ENCODE results near the gene PRRT1B. TPM values are rescaled to one million over a fixed set of nuclear protein-coding genes. Genes with fewer than 3 reads are reported as not detected.
A peak's percentile ranks its signal among the peaks of the same experiment; 100 is the strongest.

PRRT1B gene
- total RNA-seq, 1 experiment from 2014 or later, result 1.2 TPM

GRCh38 chr9:131555841-131556673, 10.7 kb downstream of the PRRT1B start:
- ChIA-PET CTCF (no interaction called here), POLR2A (interaction anchor here (0.5 to 1.5 kb wide), 2 partner anchors 10 to 173 kb away, joined by 3 to 4 read pairs; no protein-coding TSS in a partner anchor)
- ATAC-seq (no peak), DNase-seq (ENCODE audit: low spot score) (no peak)
- peaks cover 2% of the 10 kb centered on the region; the same call in 1 of the 2 replicates for H3K36me3 Mint-ChIP-seq
- peaks cover 3% of the 10 kb centered on the region; the same call in 1 of the 2 replicates for H3K4me1 Mint-ChIP-seq
- peaks cover 18% of the 10 kb centered on the region for H3K9me3 Mint-ChIP-seq
- peak overlapping the region; percentile 20 for H3K4me3 Mint-ChIP-seq
- TF ChIP-seq GABPB1 (CRISPR knock-in tag; IDR thresholded peaks at IDR 0.05) (no peak), CDX4 (CRISPR knock-in tag; IDR thresholded peaks at IDR 0.05; ENCODE audit: borderline replicate concordance) (no peak), ZNF232 (CRISPR knock-in tag; IDR thresholded peaks at IDR 0.05) (no peak), ZNF512 (CRISPR knock-in tag; IDR thresholded peaks at IDR 0.05; ENCODE audit: borderline replicate concordance) (no peak), ZNF219 (CRISPR knock-in tag; IDR thresholded peaks at IDR 0.05; ENCODE audit: borderline replicate concordance) (no peak), ZBTB43 (CRISPR knock-in tag; IDR thresholded peaks at IDR 0.05) (no peak), USF1 (CRISPR knock-in tag; IDR thresholded peaks at IDR 0.05) (no peak), MLX (CRISPR knock-in tag; IDR thresholded peaks at IDR 0.05) (no peak), ZBTB21 (CRISPR knock-in tag; IDR thresholded peaks at IDR 0.05; ENCODE audit: borderline replicate concordance) (no peak)
- no peak overlapping the region for H3K27ac Mint-ChIP-seq
- H3K27me3 Mint-ChIP-seq (ENCODE audit: low read depth), result peaks cover 55% of the 10 kb centered on the region

GRCh38 chr9:131557855-131558548, 12.7 kb downstream of the PRRT1B start:
- H3K27ac Mint-ChIP-seq, result no peak overlapping the region
- peaks cover 9% of the 10 kb centered on the region for H3K4me1 Mint-ChIP-seq
- H3K9me3 Mint-ChIP-seq, result peaks cover 30% of the 10 kb centered on the region
- H3K27me3 Mint-ChIP-seq (ENCODE audit: low read depth), result peaks cover 40% of the 10 kb centered on the region
- POLR2A ChIA-PET, result no interaction called here
- H3K4me3 Mint-ChIP-seq, result no peak overlapping the region
- ATAC-seq (no peak), DNase-seq (ENCODE audit: low spot score) (no peak)
- CTCF ChIA-PET, result interaction anchor here (0.6 to 1.2 kb wide), 3 partner anchors 11 to 33 kb away, joined by 3 to 4 read pairs (median 3); partner anchors contain the start of gene PRRT1B
- H3K36me3 Mint-ChIP-seq, result peaks cover 8% of the 10 kb centered on the region
- TF ChIP-seq CREB1 (CRISPR knock-in tag; IDR thresholded peaks at IDR 0.05) (no peak), NFATC4 (CRISPR knock-in tag; IDR thresholded peaks at IDR 0.05) (no peak), TP53 (CRISPR knock-in tag; IDR thresholded peaks at IDR 0.05) (no peak), ETV6 (CRISPR knock-in tag; IDR thresholded peaks at IDR 0.05) (no peak), NR1H2 (CRISPR knock-in tag; IDR thresholded peaks at IDR 0.05) (no peak), E2F5 (CRISPR knock-in tag; IDR thresholded peaks at IDR 0.05) (no peak), CDX4 (CRISPR knock-in tag; IDR thresholded peaks at IDR 0.05; ENCODE audit: borderline replicate concordance) (no peak), GRHL2 (CRISPR knock-in tag; IDR thresholded peaks at IDR 0.05; ENCODE audit: insufficient replicate concordance, severe bottlenecking) (no peak), IRF1 (CRISPR knock-in tag; IDR thresholded peaks at IDR 0.05) (no peak), NR2C2 (CRISPR knock-in tag; IDR thresholded peaks at IDR 0.05) (no peak), ZNF317 (CRISPR knock-in tag; IDR thresholded peaks at IDR 0.05; ENCODE audit: borderline replicate concordance, low read depth) (no peak), E2F4 (CRISPR knock-in tag; IDR thresholded peaks at IDR 0.05; ENCODE audit: borderline replicate concordance, low read depth) (no peak), ESRRA (CRISPR knock-in tag; IDR thresholded peaks at IDR 0.05; ENCODE audit: borderline replicate concordance) (no peak), ELF4 (CRISPR knock-in tag; IDR thresholded peaks at IDR 0.05; ENCODE audit: low read depth) (no peak)
